ENCODE results near the gene TAF1B.

The TAF1B gene

DNA sequence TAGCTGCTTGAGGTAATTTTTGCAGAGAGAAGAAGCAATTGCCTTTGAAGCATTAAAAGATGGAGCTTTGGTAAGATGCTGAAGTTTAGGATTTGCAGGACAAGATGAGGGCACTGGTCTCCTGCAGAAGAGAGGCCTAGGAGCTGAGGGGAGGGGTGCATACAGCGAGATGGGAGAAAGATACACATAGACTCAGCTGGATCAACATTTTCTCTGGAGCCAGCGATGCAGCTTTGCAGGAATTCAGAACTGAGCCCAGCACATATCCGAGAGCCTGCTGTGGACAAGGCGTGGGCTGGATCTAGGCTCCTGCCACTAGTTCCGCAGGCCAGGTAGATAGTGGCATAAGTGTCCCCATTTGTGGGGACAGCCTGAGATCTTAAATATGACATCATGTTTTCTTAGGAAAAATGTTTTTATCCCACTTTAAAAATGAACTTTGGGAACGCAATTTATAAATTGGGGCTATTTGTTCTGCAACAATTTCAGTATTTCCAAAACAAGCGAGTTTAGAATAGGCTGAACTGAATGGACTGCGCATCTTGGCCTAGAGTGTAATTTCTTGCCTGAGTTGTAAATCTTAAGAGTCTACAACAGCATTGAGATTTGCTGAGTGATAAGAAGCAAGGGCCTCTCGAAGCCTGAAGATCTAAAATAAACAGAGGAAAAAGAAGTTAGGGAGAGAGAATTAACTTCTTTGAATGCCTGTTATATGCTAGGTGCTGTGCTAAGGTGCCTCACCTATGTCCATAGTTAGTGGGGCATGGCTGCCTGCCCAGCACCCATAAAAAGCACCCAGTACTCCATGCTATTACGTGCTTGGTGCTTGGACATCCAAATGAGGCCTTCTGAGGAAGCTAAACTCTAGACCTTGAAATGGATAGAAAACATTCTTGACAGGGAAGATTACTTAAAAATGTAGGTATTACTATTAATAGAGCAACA is 125.6 kb downstream of the TAF1B start:
- DNase-seq = no peak

DNA sequence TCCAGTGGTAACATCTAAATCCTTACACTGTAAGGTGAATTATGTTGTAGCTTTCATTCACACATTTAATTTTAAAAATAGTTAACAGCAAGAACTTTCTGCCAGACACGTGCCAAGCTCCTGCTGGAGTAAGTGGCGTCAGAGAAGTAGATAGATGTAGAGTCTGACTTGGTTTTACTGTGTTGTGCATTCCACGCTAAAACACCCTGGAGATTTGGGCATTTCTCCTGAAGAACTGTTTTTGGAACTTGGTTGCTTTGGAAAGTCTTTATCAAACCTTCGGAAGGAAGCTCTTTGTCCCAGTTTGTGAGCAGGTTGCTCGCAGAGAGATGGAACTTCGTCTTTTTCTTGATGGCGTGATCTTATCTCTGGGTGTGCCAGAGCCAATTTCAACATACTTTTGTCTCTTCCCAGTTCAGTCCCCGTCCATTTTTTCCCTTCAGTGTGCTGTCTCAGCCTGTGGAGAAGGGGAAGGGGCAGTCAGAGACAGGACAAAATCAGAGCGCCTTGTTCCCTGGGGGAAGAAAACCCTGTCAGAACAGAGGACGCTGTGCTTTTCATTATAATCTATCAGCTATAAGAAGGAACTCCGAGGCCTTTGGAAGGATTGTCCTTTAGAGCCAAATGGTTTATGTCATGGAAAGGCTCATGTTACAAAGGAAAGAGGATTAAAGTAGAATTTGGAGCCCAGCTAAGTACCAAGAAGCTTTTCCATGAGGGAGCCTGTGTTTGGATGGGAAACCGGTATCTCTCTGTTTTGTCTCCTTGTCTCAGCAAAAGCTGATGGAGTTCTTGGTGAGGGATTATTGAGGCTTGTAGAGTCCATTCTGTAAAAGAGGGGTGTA is 127.1 kb downstream of the TAF1B start:
- DNase-seq = no peak

DNA sequence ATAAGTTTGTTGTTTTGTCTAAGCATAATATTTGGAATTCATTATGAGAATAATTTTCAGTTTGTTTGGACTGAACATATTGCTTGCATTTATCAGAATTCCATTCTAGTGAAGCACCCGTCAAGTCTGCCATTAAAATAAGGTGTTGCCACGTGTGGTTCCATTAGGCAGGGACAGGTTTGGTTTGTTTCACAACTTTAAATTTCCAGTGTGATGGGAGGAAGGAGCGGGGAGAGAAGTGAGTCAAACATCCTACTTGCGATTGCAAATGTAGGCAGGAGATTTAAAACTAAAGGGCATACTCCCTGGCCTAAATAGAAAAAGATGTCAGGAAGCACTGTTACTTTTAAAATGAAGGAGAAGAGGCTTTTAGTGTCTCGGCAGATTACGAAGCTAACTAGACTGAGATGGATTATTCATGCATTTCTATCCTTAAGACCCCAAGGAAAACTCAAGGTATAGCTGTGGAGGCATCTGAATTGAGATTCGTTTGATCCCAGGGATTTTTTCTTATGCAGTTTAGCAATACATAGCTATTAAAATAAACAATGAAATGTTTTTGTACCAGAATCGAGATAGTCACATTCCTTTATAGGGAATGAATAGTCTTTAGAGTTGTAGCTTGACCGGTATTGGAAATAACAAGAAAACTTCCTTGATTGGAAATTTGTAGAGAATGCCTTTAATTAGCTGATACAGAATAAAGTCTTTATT is 128.0 kb downstream of the TAF1B start:
- no peak for DNase-seq

GRCh38 chr2:9971890-9972289 is 128.6 kb downstream of the TAF1B start:
- DNase-seq = no peak

- no peak for DNase-seq
Observed at GRCh38 chr2:9972621-9973479, 129.6 kb downstream of the TAF1B start.

GRCh38 chr2:9973690-9974089 is 130.4 kb downstream of the TAF1B start:
- DNase-seq = no peak

GRCh38 chr2:9974343-9974742 is 131.1 kb downstream of the TAF1B start:
- DNase-seq = no peak

GRCh38 chr2:9975328-9975727 is 132.1 kb downstream of the TAF1B start:
- no peak for DNase-seq

DNA sequence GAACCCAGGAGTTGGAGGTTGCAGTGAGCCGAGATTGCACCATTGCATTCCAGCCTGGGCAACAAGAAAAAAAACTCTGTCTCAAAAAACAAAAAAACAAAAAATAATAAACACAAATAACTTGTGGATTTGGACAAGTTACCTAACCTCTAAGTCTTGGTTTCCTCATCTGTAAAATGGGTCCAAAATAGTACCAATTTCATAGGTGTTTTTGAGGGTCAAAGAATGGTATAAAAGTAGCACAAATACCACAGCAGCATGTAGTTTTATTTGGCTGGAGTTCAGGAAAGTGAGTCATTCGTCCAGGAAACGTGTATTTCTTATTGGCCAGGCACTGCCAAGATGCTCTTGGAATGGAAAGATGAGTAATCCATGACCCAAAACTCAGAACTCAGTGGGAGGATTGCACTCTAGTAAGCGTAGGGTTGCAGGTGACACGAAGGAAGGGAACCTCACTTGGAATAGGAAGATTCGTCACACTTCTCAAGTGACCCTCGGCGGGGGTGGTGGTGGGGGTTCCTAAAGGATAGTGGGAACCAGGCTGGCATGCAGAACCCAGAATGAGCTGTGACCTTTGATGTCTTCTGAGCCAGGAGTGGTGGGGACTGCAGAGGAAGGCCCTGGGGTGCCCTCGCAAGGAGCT is 132.7 kb downstream of the TAF1B start:
- DNase-seq = no peak

DNA sequence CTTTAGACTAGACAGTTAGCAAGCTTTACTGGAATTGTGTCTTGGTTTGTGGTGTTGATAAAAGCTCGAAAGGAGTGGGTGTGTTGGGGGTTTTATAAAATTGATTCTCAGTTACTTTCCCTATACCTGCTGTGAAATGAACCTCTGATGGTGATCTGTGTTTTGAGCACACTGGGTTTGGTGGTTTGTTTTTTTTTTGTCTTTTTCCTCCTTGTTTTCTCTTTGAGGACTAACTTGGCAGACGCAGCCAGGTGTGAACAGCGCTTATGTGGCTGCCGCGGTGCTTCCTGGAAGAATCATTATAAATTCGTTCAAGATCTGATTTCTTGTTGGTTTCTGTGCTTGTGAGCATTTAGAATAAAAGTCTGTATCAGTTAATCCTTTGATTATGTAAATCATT is 136.7 kb downstream of the TAF1B start:
- no peak for DNase-seq

GRCh38 chr2:9980520-9980919 is 137.2 kb downstream of the TAF1B start:
- DNase-seq = no peak

DNA sequence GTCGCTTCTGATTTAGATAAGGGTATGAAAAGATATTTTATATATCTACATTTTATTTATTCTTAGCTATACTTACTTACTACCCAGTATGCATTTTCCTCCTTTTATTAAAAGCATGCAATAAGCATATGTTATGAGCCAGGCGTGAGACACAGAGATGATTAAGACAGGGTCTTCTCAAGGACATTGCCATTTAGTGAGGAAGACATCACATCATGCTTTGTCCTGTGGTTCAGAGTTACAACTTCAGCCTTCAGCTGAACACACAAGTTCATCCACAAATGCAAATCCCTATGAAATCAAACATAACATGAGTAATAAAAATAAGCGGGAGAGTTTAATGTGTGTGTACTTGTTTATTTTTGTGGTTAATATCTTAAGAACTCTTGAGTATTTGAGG is 138.4 kb downstream of the TAF1B start:
- DNase-seq = no peak

DNA sequence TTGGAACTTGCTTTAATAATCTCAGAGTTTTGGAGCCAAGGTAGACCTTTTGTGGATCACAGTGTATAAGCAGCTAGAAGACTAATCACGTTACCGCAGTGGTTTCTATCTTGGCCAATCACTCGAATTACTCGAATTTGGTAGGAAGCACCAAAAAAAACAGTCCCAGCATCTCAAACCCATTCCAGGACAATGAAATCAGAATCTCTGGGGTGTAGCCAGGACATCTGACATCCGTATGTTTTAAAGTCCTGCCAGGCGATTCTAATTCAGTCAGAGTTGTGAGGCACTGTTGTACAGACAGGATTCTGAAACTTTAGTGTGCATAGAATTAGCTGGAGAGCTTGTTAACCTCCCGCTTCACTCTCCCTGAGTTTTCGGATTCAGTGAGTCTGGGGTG is 139.0 kb downstream of the TAF1B start:
- no peak for DNase-seq

GRCh38 chr2:9982891-9983290 is 139.6 kb downstream of the TAF1B start:
- no peak for DNase-seq

DNA sequence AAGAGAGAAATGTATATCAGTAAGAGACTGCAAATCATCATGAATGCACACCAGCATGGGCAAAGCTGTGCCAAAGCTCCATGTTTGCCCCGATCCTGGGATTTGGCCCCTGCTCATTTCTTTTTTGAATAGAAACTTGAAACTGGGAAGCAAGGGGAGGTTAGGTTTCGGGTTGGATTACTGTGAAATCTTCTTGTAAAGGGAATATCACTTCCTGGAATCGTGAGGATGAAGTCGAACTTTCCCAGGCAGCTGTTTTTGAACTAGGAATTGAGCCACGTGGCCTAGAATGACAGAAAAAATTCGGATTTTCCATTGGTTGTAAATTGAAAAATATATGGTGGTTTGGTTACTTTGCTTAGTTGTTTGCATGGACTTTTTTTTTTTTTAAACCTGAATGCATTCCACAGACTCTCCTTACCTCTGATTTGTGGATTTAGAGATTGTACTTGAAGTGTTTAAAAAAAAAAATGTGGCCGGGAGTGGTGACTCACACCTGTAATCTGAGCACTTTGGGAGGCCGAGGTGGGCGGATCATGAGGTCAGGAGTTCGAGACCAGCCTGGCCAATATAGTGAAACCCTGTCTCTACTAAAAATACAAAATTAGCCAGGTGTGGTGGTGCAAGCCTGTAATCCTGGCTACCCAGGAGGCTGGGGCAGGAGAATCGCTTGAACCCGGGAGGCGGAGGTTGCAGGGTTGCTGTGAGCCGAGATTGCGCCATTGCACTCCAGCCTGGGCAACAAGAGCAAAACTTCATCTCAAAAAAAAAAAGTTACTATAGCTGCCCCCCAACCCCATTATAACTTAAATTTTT is 140.3 kb downstream of the TAF1B start:
- DNase-seq = no peak
